ENCODE data around the gene LILRA5. TPM values are rescaled to one million over a fixed set of nuclear protein-coding genes. Genes with fewer than 3 reads are reported as not detected.
A peak's percentile ranks its signal among the peaks of the same experiment; 100 is the strongest.
"Not testable (repeated sequence)": the region's sequence is repeated elsewhere in the genome, so short reads cannot be mapped to it uniquely, and the experiment has no call there.

The LILRA5 gene
- 5.3 TPM for total RNA-seq

DNA sequence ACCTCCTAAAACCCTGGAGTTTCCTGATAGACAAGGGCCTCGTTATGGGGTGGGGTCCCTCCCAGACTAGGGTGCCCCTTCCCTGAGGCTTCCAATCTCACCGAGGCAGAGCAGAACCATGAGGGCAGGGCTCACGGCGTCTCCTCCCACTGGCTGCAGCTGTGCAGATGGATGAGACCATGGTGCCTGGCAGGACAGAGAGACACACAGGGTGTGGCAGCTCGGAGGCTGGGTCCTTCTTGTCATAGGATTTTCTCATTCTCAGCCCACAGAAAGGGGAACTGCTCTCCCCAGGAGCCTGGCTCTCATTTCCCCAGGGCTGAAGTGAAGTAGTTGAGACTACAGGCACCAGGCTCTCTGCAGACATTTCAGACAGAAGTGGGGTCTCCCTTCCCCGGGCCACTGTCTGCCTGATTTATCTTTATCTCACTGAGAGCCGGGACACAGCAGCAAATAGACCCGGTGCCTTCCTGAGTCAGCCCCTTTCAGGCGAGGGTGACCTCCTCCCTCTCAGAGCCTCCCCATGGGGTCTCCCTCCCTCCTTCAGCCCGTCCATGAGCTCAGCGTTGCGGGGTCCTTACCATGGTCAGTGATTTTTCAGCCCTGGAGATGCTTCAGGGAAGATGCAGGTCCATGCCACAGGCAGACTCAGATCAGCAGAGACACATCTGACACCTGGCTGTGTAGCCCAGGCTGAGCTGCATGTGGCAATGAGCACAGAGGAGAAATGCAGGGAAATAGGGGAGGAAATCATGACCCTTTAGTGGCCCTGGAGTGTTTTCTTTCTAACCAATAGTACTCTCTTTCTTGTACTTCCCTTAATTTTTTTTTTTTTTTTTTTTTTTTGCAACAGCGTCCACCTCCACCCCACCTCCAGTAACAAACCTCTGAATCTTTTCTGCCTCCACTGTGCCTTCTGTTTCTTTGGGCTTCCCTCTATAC is at the start of gene LILRA5:
Gene LILRA5, minus strand, starts transcription at position 731 of the 942 bp plus-strand sequence. Its CDS starts 147 bp downstream, at position 584.
- ATAC-seq (peak; percentile 76), DNase-seq (ENCODE audit: low spot score) (no peak)
- intact Hi-C loops (cut with DNase I), result no loop called here

DNA sequence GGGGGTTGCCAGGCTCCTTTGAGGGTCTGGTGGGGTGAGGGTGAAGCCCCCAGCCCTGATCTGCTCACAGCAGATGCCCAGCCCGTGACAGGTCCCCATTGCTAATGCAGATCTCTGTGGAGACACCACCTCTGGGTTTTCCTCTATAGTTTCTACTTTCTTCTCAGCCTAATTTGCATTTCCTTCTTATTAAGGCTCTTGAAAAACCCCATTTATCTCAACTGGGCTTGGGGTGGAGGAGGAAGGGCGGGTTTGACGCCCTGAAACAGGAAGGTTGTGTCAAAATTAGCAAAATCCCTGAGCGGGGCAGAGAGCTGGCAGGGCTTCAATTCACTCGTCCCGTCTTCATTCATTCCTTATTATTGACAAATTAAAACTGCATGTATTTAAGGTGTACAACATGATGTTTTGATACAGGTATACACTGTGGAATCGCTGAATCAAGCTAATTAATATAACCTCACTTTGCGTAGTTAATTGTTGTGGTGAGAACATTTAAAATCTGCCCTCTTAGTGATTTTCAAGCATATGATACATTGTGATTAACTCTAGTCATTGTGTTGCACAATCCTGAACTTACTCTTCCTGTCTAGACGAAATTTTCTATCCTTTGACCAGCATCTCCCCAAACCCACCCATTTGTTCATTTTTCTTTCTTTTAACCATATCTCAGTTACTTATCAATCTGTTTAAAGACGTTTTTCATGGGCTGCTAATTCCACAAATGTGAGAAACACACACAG is 48.9 kb upstream of the LILRA5 start:
- DNase-seq (ENCODE audit: low spot score); ATAC-seq; intact Hi-C loops (cut with DNase I): not testable (repeated sequence)

DNA sequence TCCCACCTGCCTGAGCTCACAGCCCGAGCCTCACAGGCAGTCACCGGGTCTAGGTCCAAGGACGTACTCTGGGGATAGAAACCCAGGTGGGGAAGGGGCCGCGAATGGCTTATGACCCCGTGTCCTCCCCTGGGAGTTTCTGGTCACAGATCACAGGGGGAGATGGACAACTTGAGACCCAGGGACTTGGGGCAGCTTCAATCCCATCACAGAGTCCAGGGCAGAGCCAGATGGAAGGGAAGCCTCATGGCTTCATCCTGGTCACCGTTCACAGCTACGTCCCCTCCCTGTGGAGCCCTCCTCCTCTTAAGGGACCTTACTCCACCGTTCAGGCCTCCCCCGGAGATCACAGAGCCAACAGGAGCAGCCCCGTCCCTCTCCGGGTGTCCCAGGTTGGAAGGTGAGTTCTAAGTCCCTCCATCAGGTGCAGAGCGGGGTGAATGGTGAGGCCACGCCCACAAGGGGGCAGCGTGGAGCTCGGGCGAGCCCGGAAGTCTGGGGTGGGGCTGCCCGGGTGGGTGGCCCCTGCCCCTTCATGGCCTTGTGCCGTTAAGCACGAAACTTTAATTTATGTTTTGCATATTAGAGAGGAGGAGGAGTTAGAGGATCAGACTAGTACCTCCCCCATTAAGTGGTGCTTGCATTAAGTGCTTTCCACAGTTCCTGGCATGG is 46.3 kb upstream of the LILRA5 start:
- peak; percentile 57 for ATAC-seq
- DNase-seq (ENCODE audit: low spot score); intact Hi-C loops (cut with DNase I): not testable (repeated sequence)

DNA sequence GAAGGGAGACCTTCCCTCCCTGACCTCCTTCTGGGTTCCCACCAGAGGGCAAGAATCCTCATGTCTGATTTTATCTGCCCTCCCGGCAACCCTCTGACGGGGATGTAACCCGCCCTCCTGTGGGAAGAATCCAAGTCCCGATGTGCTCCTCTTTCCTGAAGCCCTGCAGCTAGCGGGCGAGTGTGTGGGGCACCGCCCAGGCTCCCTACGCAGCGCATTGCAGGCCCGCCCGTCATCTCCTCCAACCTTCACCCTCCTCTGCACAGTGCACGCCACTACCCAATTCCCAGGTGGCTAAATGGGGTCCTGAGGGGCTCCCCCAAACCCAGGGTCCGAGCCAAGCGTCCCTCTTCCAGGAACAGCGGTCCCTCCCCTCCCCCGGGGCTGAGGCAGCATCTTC is 44.4 kb upstream of the LILRA5 start:
- intact Hi-C loops (cut with DNase I), result no loop called here
- ATAC-seq (no peak), DNase-seq (ENCODE audit: low spot score) (no peak)

DNA sequence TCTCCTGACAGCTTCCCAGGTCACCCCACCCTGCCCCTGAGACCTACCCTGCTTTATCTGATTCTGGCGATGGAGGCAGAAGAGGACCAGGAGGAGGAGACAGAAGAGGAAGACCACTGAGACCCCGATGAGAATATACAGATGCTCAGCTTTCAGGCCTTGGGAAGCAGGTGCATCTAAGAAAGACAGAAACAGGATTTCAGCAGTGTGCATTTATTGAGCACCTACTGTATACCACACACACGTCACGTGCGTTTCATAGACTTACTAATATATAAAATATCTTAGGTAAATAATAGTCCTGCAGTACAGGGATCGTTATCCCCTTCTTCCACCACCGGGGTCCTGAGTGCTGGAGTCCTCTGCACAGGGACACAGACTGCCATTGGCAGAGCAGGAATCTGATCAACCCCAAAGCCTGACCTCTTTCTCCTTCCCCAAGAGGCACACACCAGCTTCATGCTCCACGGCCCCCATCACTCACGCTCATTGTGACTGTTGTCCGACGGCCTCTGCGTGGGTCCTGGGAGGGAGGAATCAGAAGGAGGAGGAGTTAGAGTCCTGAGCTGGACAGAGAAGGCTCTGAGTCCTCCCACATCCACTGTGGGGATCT is 43.6 kb upstream of the LILRA5 start:
- no peak for ATAC-seq
- no peak for DNase-seq (ENCODE audit: low spot score)
- intact Hi-C loops (cut with DNase I), result no loop called here

DNA sequence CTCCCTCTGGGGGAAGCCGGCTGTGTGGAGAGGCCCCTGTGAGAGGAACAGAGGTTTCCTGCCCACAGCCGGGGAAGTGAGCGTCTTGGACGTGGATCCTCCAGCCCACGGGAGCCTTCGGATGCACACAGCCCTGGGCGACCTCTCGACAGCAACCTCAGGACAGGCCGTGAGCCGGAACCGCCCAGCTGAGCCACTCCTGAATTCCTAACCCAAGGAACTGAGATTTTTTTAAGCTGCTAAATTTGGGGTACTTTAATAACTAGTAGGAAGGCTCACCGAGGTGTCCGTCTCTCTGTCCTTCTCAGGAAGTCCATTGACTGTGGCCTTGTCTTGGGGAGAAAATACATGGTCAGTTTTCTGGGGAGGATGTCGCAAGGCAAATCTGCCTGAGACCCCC is 42.7 kb upstream of the LILRA5 start:
- intact Hi-C loops (cut with DNase I), result no loop called here
- DNase-seq (ENCODE audit: low spot score), result no peak
- ATAC-seq, result no peak

DNA sequence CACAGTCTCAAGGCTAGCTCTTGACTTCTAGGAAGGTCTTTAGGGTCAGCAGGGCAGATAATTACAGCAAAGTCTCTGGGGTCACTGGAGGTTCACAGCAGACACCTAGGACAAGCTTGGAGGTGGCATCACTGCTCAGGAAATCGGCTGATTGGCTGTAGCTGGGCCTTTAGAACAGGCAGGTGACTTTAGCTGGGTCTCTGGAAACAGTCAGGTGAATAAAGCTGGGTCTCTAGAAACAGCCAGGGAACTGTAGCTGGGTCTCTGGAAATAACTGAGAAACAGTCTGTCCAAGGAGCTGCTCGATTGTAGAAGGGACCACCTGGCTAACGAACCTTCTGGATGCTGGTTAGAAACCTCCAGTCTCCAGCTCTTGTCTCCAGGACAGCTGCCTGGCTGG is 41.8 kb upstream of the LILRA5 start:
- ATAC-seq (no peak), DNase-seq (ENCODE audit: low spot score) (no peak)
- intact Hi-C loops (cut with DNase I), result no loop called here

DNA sequence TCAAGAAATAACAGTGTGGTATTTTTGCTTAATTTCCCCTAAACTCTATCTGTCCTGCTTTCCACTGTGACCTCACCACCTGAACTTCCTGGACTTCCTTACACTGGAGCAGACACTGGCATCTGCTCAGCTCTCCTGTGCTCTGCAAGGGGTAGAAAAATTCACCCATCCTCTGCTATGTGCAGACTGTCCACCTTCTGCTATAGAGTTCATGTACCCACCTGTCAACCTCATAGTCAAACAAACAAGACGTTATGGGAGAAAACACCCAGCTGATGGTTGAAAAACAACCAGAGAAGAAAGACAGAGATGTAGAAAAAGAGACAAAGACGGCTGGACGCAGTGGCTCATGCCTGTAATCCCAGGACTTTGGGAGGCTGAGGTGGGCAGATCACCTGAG is 39.6 kb upstream of the LILRA5 start:
- DNase-seq (ENCODE audit: low spot score) (no peak), ATAC-seq (no peak)
- intact Hi-C loops (cut with DNase I), result no loop called here

DNA sequence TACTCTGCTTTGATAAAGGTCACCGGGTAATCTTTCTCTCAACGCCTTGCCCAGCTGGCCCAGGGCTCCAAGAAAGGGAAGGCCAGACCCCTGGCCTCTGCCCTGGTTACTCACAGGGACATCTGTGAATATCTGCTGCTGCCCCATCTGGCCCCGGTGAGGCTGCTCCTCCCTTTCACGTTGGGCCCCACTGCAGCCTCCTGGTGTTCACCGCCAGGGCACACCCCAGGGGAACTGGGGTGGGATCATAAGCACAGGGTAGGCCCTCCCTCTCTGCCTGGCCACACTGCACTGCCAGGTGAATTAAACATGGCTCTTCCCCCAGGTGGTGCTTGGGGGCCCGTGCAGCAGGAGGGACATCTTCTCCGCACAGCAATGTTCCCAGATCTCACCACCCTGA is 39.1 kb upstream of the LILRA5 start:
- no peak for ATAC-seq

DNA sequence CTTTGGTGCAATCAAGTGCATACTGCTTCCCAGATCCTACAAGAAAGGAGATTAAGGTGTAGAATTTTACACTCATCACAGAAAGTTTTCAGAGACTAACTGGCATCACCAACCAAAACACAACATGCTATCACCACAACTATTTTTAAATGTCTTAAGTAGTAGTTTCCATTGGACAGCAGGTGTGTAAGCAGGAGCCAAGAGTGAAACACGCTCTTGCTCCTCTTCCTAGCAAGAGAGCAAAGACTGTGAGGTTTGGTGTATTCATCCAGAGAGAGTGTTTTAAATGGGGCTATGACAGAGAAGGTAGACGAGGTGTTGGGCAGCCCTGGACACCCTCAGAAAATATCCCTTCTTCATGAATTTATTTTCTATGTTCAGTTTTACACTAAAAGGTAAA is 38.5 kb upstream of the LILRA5 start:
- ATAC-seq (no peak), DNase-seq (ENCODE audit: low spot score) (no peak)
- intact Hi-C loops (cut with DNase I), result no loop called here

More for the DNA sequence above, 39.1 kb upstream of the LILRA5 start:
- no peak for DNase-seq (ENCODE audit: low spot score)
- intact Hi-C loops (cut with DNase I), result no loop called here

DNA sequence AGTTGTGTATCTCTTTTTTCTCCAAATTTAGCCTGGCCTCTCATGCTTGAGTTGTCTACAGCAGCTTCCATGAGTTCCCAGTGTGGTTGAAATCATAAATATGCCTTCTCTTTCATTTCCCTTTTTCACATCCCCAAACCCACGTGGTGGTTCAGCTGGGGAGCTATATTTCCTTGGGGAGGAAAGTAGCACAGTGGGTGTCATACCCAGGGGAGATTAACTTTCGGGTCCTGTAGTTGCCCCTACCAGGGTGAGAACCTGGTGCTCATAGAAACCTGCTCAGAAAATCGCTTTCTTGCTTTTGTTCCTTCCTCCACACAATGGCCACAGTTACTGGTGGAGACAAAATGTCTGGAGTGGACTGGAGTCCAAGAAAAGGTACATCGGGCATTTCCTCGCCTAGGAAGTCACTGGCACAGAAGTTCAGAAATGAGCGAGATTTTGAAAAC is 33.0 kb upstream of the LILRA5 start:
- intact Hi-C loops (cut with DNase I), result no loop called here
- DNase-seq (ENCODE audit: low spot score), result peak; percentile 43
- ATAC-seq, result peak; percentile 56

DNA sequence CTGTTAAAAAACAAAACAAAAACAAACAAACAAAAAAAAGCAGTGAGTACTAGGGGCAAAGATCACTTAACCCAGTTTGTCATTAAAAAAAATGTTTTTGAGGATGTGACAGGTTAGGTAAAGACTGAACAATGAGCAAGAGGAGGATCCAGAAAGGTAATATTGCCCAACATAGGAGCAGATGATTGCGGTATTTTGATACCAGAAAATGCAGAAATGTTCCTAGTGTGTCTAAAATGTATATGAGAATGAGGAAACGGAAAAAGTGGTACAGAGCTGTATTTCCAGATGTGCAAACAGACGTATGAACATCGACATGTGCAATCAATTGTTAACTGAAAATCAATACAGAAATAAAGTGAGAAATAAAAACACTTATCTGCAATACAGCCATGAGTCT is 30.9 kb upstream of the LILRA5 start:
- DNase-seq (ENCODE audit: low spot score), result no peak
- no peak for ATAC-seq
- intact Hi-C loops (cut with DNase I), result no loop called here

DNA sequence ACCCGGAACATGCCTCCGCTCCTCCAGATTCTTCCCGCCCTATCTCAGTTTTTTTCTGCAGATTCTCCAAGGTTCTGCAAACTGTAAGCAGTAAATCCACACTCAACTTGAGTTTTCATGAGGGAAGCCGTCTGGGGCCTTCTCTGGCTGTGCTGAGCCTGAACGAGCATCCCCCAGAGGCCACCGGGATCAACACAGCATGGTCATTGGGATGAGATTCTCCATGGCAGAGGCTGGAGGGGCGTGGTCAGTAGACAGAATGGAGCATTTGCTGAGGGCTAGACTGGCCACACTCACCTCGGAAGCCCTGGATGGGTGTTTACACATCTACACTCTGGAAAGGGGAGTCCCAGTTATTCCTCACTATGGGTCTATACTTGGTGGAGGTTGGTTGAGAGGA is 28.3 kb upstream of the LILRA5 start:
- DNase-seq (ENCODE audit: low spot score) (peak; percentile 32), ATAC-seq (no peak)
- intact Hi-C loops (cut with DNase I), result no loop called here

DNA sequence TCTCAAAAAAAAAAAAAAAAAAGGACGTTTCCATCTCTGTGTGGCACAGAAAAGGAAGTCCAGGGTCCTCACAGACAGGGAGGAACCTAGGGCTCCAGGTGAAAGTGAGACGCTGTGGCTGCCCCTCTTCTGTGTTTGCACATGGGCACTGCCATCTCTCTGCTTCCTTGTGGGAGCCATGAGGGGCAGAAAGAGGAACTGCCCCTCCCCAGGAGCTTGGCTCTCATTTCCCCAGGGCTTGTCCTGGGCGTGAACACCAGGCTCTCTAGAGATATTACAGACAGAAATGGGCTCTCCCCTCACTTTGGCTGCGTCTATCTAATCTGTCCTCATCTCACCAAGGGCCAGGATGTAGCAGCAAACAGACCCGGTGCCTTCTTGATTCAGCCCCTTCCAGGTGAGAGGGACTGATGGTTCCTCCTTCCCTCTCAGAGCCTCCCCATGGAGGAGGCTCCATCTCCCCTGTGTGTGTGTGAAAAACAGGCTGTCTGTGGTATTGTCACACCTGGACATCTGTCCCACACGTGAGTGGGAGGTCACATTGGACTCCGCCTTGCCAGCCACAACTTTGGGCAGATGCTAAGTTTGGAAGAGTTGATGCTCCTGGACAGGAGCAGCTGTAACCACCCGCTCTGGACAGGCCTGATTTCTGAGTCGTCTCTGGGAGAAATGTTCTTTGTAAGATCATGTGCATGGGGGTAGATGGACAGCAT is 26.8 kb upstream of the LILRA5 start:
- intact Hi-C loops (cut with DNase I), result no loop called here
- DNase-seq (ENCODE audit: low spot score), result no peak
- ATAC-seq, result peak; percentile 72

DNA sequence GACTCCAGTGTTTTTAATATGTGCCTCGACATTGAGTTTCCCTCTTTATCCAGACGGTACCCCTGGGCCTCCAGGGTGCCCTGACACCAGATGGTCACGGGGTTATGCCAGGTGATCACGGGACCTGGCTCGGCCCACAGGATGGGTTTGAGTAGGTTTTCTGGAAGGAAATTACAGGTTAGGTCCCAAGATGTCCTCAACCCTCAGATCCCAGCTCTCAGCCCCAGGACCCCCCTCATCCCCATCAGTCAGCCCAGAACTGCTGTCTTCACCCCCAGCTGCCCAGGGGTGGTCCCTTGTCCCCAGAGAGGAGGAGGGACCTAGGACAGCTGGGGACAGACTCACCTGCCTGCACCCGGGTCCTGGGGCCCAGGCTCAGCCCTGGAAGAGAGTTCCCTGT is 25.6 kb upstream of the LILRA5 start:
- intact Hi-C loops (cut with DNase I), result no loop called here
- DNase-seq (ENCODE audit: low spot score) (no peak), ATAC-seq (no peak)

DNA sequence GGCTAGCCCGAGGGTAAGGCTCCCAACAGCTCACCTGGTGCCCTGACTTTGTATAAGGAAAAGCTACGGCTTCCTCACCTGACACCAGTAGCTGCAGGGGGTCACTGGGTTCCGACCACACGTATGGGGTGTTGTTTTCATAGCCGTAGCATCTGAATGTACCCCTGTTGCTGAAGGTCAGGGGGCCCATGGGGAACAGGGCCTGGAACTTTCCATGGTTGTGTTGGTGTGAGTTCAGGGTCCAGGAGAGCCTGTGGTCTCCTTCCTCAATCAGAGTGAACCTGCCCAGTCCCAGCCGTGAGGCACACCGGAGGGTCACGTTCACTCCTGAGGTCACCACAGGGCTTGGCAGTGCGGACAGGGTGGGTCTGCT is 24.9 kb upstream of the LILRA5 start:
- DNase-seq (ENCODE audit: low spot score) (no peak), ATAC-seq (no peak)
- intact Hi-C loops (cut with DNase I), result no loop called here

DNA sequence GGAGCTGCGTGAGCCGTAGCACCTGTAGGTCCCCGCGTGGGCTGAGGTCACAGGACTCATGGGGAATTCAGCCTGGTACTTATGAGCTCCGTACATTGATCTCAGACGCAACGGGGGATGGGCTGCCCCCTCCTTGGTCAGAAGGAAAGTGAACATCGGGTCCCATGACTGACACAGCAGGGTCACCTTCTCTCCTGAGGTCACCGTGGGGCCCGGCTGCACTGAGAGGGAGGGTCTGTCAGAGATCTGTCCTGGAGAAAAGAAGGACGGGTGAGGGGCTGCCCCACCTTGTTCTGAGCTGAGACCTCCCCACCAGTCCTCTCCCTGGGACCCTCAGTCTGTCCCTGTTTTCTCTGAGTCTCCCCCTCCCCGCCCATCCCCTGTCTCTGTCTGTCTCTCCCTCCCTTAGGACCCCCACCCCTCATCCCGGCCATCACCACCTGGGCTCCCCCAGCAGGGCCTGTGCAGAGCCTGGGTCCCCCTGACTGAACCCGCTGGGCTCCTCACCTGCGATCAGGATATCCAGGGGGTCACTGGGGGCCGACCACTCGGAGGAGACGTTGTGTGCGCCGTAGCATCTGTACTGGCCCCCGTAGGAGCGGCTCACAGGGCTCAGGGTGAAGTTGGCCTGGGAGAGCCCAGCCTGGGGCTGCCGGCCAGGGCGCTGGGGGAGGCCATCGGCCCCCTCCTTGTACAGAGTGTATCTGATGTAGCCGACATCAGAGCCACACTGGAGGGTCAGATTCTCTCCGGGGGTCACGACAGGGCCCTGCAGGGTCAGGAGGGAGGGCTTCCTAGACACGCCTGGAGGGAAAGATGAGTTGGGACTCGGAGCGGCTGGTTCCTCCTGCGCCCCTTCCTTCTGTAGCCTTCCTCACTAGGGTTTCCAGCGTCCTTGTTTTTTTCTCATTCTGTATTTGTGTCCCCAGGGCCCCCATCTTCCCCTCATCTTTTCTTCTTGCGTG is 24.2 kb upstream of the LILRA5 start:
- DNase-seq (ENCODE audit: low spot score), result no peak
- intact Hi-C loops (cut with DNase I), result no loop called here
- ATAC-seq, result no peak

Data from sciatic nerve (tissue), 2 donors.